ENCODE measurements around the gene CAMTA1.
"Not testable (repeated sequence)": the region's sequence is repeated elsewhere in the genome, so short reads cannot be mapped to it uniquely, and the experiment has no call there.

CAMTA1 gene

DNA sequence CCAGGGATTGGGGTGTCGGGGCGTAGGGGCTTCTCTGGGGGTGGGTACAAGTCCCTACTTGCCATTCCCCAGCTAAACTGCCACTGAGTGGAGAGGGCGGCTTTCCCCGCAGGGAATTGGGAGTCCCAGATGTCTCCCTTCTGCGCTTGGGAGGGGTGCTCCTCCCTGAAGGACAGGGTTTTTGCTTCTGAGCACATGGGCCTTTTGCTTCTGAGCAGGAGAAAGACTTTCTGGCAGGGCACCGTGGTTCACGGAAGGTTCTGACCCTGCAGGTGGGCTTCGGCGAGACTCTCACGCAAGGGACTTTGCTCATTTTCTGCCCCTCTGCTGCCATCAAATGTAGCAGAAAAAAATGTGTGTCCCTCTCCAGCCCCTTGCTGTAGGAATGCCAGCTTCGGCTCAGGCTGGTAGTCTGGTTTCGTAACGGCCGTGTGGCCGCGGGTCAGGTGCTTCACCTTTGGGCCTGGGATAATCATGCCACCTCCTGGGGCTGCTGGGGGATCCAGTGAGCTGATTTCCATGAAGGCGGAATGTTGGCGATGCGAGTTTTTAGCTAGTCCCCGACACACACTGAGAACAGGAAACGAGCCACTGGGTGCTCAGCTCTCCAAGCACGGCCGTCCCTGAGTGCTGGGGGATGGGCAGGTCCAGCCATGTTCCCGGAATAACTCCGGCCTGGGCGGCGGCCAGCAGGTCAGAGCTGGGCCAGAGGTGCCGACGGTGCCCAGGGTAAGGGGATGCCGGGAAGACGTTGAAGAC is 364.0 kb downstream of the CAMTA1 start:
- no peak for DNase-seq (ENCODE audit: low spot score)

DNA sequence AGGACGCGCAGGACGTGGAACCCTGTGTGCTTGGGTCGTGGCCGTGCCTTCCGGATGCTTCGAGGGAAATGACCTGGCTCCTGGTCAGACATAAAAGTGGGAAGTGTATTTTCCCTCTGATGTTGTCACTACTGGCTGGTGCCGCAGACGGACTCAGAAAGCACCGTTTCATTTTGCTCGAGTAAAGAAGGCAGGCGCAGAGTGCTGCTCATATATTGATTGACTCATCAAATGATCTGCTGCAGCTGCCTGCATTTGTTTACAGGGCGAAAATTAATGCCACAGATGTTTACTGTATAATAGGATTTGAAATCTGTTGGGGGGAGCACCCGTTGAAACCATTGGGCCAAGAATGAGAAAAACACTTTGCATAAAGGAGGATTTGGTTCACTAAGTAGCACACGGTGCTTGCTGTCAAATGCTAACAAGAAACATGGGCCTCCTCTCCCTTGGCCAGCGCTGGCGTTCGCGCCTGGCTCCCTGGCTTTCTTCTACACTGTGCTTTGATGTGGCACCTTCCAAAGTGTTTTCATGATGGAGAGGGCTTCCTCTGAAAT is 365.5 kb downstream of the CAMTA1 start:
- no peak for DNase-seq (ENCODE audit: low spot score)

DNA sequence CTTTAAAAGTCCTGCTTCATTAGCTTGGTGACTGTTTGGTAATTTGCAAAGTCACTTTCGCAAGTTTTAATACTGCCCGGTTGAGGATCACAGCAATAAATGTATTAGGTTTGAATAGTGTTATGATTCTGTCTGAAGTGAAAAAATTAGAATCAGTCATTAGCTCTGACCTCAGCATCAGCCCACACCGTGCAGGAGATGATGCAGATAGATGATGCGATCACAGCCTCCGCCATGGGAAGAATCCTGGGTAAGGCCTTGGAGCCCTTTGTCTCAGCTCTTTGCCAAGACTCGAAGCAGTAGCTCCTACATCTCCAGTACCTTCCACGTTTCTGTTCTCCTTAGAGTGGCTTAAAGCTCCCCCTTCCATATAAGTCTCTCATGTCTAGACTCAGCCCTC is 366.7 kb downstream of the CAMTA1 start:
- DNase-seq (ENCODE audit: low spot score) = no peak

DNA sequence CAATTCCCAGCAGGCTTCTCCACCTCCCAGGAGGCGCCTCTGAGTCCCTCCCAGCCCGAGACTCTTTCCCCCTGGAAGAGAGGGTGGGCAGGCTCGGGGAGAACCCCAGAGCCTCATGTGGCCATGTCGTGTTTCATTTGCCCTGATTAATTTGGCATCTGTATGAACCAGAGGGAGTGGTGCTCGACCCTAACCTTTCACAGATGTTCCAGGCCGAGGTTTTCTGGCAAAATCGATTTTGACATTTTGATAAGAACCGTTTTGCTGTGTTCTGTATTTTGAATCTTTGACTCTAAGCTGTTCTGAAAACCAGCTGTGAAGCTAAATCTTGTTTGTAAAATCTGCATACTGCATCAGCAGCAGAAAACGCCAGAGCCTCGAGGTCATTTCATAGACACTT is 367.4 kb downstream of the CAMTA1 start:
- DNase-seq (ENCODE audit: low spot score) = no peak

DNA sequence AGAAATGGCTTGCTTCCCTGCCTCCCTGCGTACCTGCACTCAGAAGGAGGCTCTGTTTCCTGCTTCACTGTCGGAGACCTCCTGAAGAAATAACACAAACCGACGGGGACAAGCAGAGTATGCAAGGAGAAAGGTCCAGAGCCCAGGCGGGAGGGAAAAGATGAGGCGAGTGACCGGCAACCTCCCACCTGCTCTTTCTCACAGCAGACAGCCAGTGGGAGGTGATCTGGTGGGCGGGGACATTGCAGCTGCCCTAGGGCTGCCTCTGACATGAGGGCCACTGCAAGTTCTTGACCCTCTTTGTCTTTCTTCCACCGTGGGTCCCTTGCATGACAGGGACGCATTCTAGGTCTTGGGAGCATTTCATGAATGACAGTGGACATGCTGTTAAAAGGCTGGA is 368.2 kb downstream of the CAMTA1 start:
- no peak for DNase-seq (ENCODE audit: low spot score)

DNA sequence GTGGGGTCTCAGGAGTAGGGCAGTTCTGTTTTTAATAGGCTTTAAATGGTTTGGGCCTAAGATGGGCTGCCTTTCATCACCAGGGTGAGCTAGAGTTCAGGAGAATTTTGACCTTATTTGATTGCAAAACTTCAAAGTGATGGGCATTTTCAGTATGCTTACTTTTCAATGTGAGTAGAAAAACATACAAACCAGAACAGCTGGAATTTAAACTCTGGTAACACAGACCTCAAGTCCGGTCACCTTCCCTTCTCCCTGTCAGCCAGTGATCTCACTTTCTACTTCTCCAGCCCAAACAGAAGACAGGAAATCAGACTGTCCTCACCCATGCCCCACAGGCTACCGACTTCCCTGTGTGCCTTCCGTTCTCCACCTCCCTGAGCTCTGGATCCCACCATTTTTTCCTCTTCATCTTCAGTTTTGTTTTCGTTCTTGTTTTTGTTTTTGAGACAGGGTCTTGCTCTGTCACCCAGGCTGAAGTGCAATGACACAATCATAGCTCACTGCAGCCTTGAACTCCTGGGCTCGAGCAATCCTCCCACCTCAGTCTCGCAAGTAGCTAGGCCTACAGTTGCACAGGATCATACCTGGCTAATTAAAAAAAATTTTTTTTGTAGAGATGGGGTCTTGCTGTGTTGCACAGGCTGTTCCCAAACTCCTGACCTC is 374.0 kb downstream of the CAMTA1 start:
- no peak for DNase-seq (ENCODE audit: low spot score)

DNA sequence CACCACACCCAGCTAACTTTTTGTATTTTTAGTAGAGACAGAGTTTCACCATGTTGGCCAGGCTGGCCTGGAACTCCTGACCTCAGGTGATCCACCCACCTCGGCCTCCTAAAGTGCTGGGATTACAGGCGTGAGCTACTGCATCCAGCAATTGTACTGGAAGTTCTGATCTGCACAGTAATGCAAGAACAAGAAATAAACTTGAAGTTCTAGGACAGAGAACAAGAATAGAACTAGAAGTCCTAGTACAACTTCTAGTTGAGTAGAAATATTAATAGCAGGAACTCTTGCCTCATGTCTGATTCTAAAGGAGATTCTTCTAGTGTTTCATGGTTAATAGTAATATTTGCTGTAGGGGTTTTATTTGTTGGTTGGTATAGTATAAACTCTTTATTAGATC is 383.3 kb downstream of the CAMTA1 start:
- DNase-seq (ENCODE audit: low spot score) = not testable (repeated sequence)

DNA sequence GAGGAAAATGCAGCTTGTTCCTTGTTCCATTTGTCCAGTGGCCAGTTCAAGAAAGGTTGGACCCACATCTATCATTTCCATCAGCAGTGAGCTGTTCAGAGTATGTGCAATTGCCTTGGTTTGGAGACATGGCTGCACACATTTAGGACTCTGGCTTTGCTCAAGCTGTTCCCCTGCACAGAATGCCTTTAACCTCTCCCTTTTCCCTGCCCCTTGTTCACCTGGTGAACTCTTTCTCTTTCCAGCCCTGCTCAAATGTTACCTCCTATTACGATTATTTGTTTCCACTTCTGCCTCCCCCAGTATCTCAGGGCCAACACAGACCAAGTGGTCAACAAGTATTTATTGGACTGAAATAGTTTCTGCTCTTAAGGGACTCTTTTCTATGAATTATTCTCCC is 385.9 kb downstream of the CAMTA1 start:
- no peak for DNase-seq (ENCODE audit: low spot score)

DNA sequence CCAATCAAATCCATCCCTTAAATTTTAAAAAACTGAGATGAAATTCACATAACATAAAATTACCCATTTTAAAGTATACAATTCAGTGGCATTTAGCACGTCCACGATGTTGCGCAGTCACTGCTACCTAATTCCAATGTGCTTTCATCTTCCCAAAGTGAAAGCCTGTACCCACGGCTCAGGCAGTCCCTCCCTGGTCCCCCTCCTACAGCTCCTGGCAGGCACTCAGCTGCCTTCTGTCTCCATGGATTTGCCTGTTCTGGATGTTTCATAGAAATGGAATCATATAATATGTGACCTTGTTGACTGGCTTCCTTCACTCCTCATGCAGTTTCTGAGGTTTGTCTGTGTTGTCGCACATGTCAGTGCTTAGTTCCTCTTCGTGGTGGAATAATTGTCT is 386.3 kb downstream of the CAMTA1 start:
- DNase-seq (ENCODE audit: low spot score) = no peak

DNA sequence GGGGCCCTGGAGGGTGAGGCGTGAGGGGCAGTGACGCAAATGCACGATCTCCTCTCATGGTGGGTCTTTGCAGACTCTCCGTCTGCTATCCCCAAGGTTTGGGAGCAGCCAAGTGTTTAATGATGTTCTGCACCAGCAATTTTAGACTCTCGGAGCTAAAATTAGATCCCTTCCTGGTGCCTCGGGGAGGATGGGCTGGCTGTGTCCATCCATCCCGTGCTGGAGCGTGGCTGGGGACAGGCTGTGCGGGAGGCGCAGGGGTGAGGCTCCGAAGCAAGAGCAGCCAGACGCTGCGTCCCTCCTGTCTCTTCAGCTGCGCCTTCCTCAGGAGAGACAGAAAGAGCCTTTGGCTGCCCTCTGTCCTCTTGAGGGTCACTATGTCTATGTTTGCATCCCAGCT is 387.6 kb downstream of the CAMTA1 start:
- DNase-seq (ENCODE audit: low spot score) = no peak

DNA sequence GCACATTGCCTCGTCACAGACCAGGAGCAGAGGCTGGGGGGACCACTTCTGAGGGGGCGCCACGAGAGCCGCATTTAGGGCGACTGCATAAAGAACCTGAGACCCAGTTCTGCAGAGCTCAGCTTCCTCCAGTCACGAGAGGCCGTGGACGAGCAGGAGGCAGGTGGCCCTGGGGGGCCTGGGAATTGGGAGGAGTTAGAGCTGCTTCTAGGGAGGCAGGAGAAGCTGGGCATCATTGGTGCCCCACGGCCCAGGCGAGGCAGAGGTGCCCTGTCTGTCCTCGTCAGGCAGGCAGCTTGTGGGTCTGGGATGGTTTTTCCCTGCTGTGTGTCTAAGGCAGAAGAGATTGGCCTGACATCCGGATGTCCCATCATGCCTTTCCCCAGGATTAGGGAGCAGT is 389.3 kb downstream of the CAMTA1 start:
- DNase-seq (ENCODE audit: low spot score) = no peak

DNA sequence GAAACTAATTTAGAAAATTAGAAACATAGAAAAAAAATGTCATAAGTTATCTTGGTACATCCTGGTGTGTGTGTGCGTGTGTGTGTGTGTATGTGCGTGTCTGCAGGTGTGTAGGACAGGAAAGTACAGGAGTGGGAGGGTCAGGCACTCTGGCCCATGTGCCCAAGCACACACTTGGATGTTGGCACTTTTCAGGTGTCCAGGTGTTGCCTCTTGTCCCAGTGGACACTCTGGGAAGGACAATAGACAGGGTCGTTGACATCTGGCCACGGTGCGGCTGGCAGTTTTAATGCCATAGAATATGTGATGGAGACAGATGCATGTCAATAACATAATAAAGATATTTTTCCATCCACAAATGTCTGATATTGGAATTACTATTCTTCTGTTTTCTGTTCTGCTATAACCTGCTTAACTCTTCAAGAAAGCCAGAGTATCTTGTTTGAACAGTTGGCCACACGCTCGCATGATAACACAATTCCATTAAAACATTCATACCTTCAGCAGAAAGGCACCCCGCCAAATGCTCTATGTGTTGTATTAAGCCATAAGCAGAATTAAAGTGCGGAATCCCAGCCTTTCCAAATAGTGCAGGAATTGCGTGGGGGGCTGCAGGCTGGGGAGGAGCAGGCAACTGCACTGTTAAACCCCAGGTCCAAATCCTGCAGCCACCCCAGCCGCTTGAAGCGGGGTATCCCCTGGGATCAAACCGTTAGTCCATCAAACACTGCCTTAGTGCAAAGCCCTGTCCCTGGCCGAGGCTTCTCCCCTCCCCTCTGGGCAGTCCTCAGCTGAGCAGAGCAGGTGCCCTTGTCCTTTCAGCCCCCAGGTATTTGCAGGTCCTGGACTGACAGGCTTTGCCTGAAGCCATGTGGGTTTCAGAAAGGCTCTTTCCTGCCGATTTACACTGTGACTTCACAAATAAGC is 390.0 kb downstream of the CAMTA1 start:
- DNase-seq (ENCODE audit: low spot score) = no peak

DNA sequence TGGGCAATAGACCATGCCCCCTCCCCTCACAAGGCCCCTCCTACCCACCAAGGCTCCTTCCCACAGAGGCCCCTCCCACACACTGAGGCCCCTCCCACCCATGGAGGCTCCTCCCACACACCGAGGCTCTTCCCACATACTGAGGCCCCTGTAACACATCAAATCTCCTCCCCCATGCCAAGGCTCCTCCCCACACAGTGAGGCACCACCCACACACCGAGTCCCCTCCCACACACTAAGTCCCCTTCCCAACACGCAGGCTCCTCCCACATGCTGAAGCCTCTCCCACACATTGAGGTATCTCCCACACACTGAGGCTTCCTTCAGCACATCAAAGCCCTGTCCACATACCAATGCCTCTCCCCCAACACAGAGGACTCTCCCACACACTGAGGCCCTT is 391.8 kb downstream of the CAMTA1 start:
- DNase-seq (ENCODE audit: low spot score) = peak; percentile 62

DNA sequence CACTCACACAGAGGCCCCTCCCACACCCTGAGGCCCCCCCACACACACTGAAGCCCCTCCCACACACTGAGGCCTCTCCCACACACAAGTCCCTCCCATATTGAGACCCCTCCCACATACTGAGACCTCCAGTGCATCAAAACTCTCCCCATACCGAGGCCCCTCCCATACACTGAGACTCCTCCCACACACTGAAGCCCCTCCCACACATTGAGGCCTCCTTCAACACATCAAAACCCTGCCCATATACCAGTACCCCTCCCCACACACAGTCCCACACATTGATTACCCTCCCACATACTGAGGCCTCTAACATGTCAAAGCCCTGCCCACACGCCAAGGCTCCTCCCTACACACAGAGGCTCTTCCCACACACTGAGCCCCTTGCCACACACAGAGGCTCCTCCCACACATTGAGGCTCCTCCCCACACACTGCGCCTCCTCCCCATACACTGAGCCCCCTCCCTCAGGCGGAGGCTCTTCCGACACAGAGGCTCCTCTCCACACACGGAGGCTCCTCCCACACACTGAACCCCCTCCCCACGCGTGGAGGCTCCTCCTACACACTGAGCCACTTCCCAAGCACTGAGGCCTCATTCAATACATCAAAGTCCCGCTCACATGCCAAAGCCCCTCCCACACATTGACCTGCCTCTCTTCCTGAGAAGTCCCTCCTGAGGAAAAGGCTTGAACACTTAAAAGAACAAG is 392.3 kb downstream of the CAMTA1 start:
- DNase-seq (ENCODE audit: low spot score) = peak; percentile 52

DNA sequence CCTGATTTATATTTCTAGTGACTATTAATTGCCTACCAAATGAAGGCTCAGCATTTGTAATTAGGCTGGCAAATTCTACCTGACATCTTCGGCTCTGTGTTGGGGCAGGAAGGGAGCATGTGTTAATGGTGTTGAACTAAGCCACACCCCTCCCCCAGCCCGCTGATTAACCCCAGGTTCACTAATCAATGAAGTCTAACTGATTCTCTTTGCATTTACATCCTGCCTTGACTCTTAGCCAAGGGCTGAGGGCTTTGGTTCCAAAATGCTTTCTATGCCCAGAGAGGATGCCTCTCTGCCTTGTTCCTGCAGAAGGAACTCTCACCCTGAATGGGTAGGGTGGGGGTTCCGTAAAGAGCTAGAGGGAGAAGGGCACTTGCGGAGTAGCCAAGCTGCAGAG is 393.1 kb downstream of the CAMTA1 start:
- DNase-seq (ENCODE audit: low spot score) = no peak

DNA sequence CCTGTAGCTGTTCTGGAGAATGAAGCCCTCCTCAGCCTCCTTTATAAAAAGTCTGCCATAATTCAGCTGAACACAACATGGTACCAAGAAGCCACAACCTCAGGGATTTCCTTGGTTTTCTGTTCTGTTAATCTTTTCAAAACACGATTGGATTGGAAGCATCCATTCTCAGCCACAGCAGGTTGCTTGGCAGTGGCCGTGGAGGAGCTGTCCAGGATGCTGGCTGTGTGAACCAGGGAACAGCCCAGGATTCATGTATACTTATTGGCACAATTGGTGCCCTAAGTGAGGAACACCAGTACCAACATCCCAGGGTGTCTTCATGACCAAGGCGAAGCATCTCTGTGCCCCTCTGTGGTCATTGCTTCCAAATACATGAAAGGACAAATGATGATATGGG is 393.5 kb downstream of the CAMTA1 start:
- no peak for DNase-seq (ENCODE audit: low spot score)

DNA sequence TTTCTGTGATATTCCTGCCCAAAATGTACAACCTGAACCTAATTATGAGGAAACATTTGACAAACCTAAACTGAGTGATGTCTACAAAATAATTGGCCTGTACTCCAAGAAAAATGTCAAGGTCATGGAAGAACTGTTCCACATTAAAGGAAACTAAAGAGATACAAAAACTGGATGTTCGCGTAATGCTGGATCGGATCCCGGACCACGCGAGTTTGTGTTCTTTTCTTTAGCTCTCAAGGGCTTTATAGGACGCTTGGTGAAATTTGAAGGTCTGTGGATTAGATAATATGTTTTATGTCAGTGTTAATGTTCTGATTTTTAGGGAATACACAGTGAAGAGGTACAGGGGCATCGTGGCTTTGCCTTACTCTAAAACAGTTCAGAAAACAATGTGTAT is 400.5 kb downstream of the CAMTA1 start:
- no peak for DNase-seq (ENCODE audit: low spot score)

DNA sequence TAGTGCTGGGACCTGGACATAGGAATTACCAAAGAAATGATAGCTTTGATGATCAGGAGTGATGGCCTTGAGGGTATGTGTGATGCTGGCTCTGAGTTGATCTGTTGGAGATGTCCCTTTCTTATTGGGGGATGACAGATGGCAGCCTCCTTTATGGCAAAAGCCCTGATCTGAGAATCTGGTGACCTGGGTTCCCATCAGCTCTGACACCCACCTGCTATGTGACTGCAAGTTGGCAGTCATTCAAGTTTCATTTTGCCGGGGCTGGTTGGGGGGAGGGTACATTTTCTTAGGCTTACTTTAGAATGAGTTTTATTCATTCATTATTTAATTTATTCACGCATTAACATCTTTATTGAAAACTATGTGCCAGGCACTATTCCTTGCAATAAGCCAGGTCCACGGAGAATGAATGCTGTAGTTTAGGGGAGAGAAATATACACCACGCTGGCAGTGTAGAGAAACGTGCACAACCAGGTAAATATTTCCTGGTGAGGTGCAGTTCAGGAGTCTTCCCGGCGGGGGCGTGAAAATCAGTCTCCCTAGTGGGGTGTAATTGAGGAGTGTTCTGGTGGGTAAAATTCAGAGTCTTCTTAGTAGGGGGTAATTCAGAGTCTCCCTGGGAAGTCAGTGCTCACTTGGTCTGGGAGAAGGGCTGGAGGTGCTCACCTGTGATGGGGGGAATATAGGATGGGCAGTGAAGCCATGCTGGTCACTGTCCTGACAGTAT is 401.3 kb downstream of the CAMTA1 start:
- DNase-seq (ENCODE audit: low spot score) = no peak

DNA sequence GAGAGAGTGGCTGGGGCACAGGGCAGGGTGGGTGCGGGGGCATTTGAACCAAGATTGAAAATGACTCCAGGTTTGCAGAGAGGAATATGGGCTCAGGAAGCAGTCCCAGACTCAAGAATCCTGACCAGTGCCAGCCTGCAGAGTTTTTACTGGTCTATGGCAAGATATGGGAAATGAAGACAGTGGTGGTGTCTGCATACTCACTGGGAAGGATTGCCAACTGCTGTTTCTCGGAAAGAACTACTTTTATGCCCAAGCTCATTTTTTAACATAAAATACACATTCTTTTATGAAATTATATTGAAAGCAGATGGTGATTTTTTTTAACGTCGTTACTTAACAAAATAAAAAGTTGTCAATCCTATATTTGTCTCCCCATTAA is 401.8 kb downstream of the CAMTA1 start:
- no peak for DNase-seq (ENCODE audit: low spot score)

DNA sequence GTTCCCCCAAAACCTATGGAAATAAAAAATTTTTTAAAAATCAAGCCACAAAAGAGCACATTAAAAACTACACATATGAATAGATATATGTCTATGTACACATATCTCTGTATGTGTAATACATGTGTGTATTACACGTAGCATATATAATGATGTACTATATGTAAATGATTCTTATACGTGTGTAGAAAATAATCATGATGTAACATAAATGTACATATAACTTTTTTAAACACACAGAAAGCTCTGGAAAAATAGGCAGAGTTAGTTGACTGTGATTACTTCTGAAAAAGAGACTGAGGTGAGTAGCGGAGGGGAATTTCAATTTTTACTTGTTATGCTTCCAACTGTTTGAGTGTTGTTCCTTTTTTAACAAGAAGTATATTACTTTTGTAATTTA is 405.0 kb downstream of the CAMTA1 start:
- no peak for DNase-seq (ENCODE audit: low spot score)

DNA sequence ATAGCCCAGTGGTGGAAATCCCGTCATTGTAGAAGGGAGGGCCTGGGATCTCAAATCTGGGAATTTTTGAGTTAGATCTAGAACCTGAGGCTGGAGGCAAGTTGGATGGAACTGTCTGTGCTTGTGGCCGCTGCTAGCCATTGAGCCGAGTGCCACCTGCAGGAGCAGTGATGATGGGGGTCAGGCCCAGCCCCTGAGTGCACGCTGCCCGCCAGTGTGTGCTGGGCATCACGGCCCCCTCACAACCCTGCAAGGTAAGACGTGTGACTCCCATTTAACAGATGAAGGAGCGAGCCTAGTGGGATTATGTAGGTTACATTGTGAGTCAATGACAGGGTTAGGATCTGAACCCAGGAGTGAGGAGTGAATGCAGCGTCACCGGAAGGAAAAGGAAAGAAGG is 407.2 kb downstream of the CAMTA1 start:
- no peak for DNase-seq (ENCODE audit: low spot score)

Measured in NAMALWA (cell line).